ENCODE results near the gene AMPD2.

Gene AMPD2

GRCh38 chr1:109630898-109631512, 11.4 kb downstream of the AMPD2 start:
- DNase-seq: no peak

DNA sequence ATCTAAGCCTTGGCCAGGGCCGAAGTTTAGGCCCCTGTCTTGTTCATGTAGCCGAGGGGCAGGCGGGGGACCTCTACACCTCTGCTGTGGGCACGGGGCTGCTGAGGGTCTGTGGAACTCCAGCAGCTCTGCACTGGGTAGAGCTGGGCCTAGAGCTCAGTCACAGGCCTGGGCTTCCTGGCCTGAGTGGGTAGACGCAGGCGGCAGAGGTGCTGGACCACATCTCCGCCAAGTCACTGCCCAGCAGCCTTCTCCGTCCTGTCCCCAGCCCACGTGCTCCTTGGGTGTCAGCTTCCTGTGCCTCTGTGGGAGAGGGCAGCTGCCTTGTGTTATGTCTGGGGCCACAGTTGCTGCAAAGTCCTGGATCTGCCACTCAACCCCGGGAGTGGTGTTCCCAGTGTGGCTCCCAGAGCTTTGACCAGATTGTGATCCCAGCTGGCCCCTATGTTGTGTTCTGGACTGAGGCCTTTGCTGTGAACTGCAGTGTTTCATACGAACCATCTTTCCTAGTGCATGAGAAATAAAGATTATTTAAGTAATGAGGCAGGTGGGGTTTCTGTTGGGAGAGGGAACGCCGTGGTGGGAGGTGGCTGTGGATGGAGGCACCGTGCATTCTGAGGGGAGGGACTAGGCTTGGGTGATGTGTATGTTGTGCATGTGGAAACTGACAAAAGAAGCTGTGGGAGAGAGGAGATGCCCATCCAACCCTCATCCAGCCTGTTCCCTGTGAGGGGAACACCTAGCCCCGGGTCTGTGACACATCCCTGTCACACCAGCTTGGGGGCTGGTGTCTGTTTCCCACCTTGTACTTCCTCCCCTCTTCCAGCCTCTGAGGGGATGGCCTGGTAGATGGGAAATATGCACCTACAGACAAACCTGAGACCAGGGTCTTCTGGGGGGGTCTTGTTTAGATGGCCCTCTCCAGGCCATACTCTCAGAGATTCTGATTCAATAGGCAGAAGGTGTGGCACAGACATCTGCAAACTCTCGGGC, 12.2 kb downstream of the AMPD2 start:
- DNase-seq: no peak

- no peak for DNase-seq
Measured at GRCh38 chr1:109632671-109633346, 13.2 kb downstream of the AMPD2 start.

GRCh38 chr1:109634292-109634691, 14.7 kb downstream of the AMPD2 start:
- no peak for DNase-seq

DNA sequence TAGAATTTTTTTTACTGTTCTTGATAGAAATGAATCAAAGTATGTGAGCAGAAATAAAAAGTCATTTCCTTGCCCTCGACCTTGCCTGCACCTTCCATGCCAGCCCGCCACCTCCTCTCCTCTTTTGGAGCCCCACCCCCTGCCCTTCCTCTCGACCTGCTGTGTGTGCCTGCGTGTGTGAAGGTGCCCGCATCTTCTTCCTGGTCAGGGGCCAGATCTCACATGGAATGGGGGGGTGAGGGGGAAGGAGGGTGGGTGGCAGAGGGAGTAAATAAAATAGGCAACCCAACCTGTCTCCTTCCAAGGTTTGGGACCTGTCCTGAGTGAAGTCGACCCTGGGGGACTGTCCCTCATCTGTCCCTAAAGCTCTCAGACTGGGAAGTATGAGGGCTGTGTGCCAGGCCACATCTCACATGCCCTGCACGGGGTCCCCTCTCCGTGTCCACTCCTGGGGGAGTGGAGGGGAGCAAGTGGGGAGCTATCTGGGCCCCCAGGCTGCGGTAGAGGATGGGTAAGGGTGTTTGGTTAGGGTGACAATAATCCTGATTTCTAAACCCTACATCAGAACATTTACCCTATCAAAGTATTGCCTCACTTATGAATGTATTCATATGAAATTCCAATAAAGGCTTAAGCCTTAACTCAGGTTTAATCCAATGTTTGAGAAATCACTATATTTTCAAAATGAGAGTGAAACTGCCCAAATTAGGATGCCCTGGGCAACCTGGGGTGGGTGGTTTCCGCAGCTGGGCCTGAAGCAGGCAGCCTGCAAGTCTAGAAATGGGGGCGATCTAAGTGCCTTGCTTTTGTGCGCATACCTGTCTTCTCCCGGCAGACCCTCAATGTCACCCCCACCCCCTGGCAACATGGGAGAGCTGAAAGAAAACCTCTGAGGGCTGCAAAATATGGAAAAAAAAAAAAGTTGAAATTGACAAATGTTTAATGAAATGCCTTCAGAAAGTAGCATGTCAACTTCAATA, 15.4 kb downstream of the AMPD2 start:
- DNase-seq: no peak

- no peak for DNase-seq
Measured at GRCh38 chr1:109635862-109636200, 16.2 kb downstream of the AMPD2 start.

GRCh38 chr1:109636201-109636952, 16.7 kb downstream of the AMPD2 start:
- DNase-seq: no peak

GRCh38 chr1:109637446-109637845, 17.8 kb downstream of the AMPD2 start:
- DNase-seq: no peak

- DNase-seq: no peak
Measured at GRCh38 chr1:109639063-109639840, 19.6 kb downstream of the AMPD2 start.

GRCh38 chr1:109639841-109640184, 20.2 kb downstream of the AMPD2 start:
- no peak for DNase-seq

DNA sequence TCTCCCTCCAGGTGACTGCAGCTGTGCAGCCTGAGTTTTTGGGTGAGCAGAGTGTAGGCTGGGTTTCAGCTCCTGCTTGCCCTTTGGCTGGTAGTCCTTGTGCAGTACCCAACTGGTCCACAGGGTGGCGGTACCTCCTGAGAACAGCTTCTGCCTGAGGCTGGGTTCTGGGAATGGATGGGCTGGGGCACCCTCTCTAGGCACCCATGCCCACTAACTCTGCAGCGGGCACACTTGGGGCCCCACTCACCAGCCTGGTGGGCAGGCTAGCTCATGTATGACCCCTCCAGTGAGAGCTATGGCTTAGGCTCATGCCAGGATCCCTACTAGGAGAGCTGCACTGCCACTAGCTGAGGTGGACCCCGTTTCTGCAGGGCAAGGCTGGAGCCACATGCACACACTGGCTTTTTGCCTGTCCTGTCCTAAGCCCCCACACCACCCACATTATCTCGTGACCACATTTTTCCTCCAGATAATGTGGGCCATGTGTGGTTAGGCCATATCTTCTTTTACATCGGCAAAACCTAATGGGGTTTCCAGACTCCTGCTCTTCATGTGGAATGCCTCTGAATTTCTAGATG, 20.7 kb downstream of the AMPD2 start:
- peak; percentile 64 for DNase-seq

DNA sequence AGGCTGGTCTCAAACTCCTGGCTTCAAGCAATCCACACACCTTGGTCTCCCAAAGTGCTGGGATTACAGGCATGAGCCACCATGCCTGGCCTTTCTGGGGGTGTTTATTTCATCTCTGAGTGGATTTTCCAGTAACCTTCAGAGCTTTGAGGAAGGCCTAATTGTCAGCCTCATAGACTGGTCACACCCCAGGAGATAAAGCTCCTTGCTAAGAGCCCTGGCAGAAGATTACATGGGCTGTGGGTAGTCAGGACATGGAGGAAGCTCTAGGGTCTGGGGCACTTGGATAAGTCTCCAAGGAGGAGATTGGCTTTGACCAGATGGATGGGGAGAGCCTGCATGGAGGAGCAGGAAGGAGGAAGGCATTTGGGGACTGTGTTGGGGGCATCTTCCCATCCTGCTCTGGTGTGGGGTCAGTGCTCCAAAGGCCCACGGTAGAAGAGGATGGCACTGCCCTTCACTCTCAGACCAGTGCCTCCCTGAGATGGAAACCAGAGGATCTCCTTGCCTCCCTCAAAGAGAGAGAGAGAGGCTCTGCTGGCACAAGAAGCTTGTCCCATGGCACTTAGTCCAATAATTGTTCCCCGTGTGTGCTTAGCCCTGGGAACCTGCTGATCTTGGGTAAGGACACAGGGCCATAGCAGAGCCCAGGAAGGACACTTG, 21.6 kb downstream of the AMPD2 start:
- DNase-seq: no peak

DNA sequence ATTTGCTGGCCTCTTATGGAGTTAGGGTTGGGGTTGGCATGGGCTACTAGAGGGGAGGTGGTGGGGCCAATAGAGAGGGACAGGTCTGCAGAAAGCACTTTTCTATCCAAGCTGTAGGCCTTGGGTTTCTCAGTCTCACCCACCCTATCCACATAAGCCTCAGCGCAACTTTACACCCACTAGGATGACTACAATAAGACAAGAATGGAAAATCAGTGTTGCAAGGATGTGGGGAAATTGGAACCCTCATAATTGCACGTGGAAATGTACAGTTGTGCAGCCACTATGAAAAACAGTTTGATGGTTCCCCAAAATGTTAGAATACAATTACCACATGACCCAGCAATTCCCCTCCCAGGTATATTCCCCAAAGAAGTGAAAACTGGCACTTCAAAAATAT, 22.2 kb downstream of the AMPD2 start:
- no peak for DNase-seq

- no peak for DNase-seq
Measured at GRCh38 chr1:109642626-109643025, 23.0 kb downstream of the AMPD2 start.

- peak; percentile 40 for DNase-seq
Measured at GRCh38 chr1:109643385-109644230, 24.0 kb downstream of the AMPD2 start.

DNA sequence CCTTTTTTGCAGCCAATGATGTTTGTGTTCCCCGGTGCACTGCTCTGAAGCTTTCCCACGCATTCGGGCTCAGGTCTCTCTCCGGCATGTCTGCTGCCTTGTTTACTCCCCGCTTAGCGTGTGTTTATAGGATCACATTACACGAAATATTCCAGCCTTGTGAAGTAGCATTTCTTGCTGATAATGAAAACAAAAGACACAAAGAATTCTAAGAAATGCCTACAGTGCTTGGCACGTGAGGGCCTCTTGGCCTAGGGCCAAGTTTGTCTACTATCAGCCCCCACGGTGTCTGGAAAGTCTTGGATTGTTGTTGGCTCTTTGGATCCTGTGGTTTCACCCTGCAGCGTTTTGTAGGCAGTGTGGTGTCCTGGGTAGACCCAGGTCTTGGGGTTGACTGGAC, 25.0 kb downstream of the AMPD2 start:
- no peak for DNase-seq

DNA sequence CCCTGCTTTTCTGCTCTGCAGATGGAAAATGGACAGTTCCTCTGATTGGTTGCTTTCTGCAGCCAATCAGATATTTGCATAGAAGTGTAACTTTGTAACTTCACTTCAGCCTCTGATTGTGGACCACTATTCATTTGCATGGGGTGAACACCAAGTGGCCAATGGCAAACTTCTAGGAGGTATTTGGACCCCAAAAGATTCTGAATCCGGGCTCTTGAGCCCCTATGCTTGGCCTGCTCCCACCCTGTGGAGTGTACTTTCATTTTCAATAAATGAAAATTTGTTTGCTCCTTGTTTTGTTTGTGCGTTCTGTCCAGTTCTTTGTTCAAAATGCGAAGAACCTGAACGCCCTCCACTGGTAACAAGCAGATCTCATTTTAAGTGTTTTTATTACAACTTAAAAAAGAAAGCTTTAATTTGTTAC, 29.9 kb downstream of the AMPD2 start:
- DNase-seq: no peak

DNA sequence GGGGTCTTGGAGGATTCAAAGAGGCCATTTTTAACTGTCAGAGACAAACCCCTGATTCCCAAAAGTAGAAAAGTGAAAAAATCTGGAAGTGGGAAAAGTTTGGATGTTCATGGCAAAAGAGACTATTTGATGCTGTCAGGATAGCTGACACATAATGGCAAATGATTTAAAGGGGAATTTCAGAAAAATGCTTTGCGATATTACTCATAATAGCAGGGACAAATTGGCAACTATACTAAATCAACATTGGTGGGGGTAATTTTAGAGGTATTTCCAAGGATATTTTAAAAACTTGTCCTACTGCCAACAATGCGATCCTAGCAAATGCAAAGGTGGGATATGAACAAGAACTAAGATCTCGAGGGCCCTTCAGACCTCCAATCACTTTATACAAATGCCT, 31.0 kb downstream of the AMPD2 start:
- no peak for DNase-seq

GRCh38 chr1:109652402-109652801, 32.8 kb downstream of the AMPD2 start:
- DNase-seq: no peak

Measured in T1000 (cell line).